ENCODE data around the gene SMYD3.

GRCh38 chr1:246037832-246038231 lies 469.2 kb downstream of the SMYD3 start:
- TF ChIP-seq, protein P1, sequence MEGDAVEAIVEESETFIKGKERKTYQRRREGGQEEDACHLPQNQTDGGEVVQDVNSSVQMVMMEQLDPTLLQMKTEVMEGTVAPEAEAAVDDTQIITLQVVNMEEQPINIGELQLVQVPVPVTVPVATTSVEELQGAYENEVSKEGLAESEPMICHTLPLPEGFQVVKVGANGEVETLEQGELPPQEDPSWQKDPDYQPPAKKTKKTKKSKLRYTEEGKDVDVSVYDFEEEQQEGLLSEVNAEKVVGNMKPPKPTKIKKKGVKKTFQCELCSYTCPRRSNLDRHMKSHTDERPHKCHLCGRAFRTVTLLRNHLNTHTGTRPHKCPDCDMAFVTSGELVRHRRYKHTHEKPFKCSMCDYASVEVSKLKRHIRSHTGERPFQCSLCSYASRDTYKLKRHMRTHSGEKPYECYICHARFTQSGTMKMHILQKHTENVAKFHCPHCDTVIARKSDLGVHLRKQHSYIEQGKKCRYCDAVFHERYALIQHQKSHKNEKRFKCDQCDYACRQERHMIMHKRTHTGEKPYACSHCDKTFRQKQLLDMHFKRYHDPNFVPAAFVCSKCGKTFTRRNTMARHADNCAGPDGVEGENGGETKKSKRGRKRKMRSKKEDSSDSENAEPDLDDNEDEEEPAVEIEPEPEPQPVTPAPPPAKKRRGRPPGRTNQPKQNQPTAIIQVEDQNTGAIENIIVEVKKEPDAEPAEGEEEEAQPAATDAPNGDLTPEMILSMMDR (IDR thresholded peaks at IDR 0.05) = no peak
- no peak for TF ChIP-seq POLR2A (IDR thresholded peaks at IDR 0.05)
